Measurements from ENCODE around the gene KAZN. TPM values are rescaled to one million over a fixed set of nuclear protein-coding genes. Genes with fewer than 3 reads are reported as not detected.

The KAZN gene
- total RNA-seq, 3 donors from 2014 or later = 12.2 to 16.4 (median 16.2) TPM

DNA sequence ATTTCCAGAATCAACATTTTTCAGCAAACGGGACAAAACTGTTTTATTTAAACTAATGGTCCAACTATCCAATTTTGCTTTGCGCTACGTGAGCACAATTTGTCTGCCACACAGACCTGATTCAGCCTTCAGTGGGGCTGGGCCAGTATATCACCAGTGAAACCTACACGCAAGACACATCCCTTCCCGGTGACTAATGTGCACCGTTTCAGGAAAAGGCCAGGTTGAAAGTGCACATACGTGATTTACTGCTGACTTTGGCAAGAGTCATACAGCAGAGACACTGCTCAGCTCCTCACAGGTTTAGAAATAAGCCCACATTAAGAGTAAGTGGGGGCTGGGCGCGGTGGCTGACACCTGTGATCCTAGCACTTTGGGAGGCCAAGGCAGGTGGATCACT is 550.0 kb downstream of the KAZN start:
- intact Hi-C loops (cut with DNase I; ENCODE audit: low total_unique reads) = loop anchor here (2.0 to 10.0 kb wide), 2 partner anchors 16 to 1956 kb away; no protein-coding TSS in a partner anchor
- TF ChIP-seq CTCF (IDR thresholded peaks at IDR 0.05) (no peak), POLR2A (IDR thresholded peaks at IDR 0.05) (no peak), POLR2AphosphoS5 (IDR thresholded peaks at IDR 0.05) (no peak)
- Histone ChIP-seq H3K27me3 (no peaks in the 10 kb centered on the region), H3K4me3 (no peak overlapping the region), H3K9me3 (no peaks in the 10 kb centered on the region), H3K4me1 (no peaks in the 10 kb centered on the region), H3K27ac (no peak overlapping the region), H3K36me3 (no peaks in the 10 kb centered on the region)
- no peak for DNase-seq (ENCODE audit: low spot score in 2 of 2)

DNA sequence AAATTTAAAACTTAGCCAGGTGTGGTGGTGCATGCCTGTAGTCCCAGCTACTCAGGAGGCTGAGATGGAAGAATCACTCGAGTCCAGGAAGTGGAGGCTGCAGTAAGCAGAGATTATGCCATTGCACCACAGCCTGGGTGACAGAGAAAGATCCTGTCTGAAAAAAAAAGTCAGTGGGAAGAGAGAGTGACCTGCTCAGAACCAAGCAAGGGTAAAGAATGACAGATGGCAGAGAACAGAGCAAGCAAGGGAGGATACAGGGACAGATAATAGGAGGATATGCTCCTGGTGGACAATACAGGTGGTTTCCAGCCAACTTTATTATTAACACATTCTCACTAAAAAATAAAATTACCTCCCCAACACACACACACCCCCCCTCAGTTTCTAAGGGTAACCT is 550.5 kb downstream of the KAZN start:
- TF ChIP-seq POLR2A (IDR thresholded peaks at IDR 0.05) (no peak), CTCF (IDR thresholded peaks at IDR 0.05) (no peak), POLR2AphosphoS5 (IDR thresholded peaks at IDR 0.05) (no peak)
- Histone ChIP-seq H3K4me1 (no peaks in the 10 kb centered on the region), H3K27ac (no peak overlapping the region), H3K4me3 (no peak overlapping the region), H3K36me3 (no peaks in the 10 kb centered on the region), H3K27me3 (no peaks in the 10 kb centered on the region), H3K9me3 (no peaks in the 10 kb centered on the region)
- intact Hi-C loops (cut with DNase I; ENCODE audit: low total_unique reads) = loop anchor here (2.0 to 10.0 kb wide), 2 partner anchors 16 to 1956 kb away; no protein-coding TSS in a partner anchor
- no peak for DNase-seq (ENCODE audit: low spot score in 2 of 2)

DNA sequence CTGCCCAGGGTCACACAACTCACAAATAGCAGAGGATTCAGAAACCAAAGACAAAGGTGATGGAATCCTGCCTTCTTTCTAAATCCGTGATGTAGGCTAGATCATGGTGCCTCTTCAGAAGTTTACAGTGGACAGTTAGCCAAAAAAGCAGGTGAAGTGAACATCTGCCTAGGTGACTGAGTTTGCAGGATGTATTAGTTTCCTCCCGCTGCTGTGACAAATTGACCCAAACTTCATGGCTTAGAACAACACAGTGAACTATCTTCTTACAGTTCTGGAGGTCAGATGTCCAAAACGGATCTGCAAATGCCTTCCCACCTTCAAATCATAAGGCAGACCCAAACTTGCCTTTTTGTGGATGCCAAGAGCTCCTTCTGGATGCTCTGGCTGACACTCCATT is 551.9 kb downstream of the KAZN start:
- no peak for TF ChIP-seq POLR2AphosphoS5 (IDR thresholded peaks at IDR 0.05)
- TF ChIP-seq CTCF (IDR thresholded peaks at IDR 0.05) = no peak
- no peak for TF ChIP-seq POLR2A (IDR thresholded peaks at IDR 0.05)
- H3K4me3 ChIP-seq = no peak overlapping the region
- H3K27me3 ChIP-seq = no peaks in the 10 kb centered on the region
- H3K9me3 ChIP-seq = no peaks in the 10 kb centered on the region
- no peak overlapping the region for H3K27ac ChIP-seq
- H3K4me1 ChIP-seq = no peaks in the 10 kb centered on the region
- intact Hi-C loops (cut with DNase I; ENCODE audit: low total_unique reads) = no loop called here
- DNase-seq (ENCODE audit: low spot score in 2 of 2) = no peak
- H3K36me3 ChIP-seq = no peaks in the 10 kb centered on the region

- no peaks in the 10 kb centered on the region for H3K9me3 ChIP-seq
- no peak for DNase-seq (ENCODE audit: low spot score in 2 of 2)
- H3K4me3 ChIP-seq = no peak overlapping the region
- peak overlapping the region in 1 of 2 donors; percentile 91 for H3K27ac ChIP-seq
- no peaks in the 10 kb centered on the region for H3K4me1 ChIP-seq
- no peaks in the 10 kb centered on the region for H3K36me3 ChIP-seq
- no peak for TF ChIP-seq POLR2AphosphoS5 (IDR thresholded peaks at IDR 0.05)
- TF ChIP-seq POLR2A (IDR thresholded peaks at IDR 0.05) = no peak
- TF ChIP-seq CTCF (IDR thresholded peaks at IDR 0.05) = no peak
- intact Hi-C loops (cut with DNase I; ENCODE audit: low total_unique reads) = no loop called here
- H3K27me3 ChIP-seq = no peaks in the 10 kb centered on the region
Measured at GRCh38 chr1:15151377-15151806, 552.9 kb downstream of the KAZN start.

- H3K9me3 ChIP-seq = no peaks in the 10 kb centered on the region
- DNase-seq (ENCODE audit: low spot score in 2 of 2) = no peak
- H3K27ac ChIP-seq = peak overlapping the region; percentile 91 to 93
- no peak for TF ChIP-seq POLR2A (IDR thresholded peaks at IDR 0.05)
- TF ChIP-seq POLR2AphosphoS5 (IDR thresholded peaks at IDR 0.05) = no peak
- TF ChIP-seq CTCF (IDR thresholded peaks at IDR 0.05) = no peak
- H3K4me3 ChIP-seq = peak overlapping the region in 2 of 3 donors; percentile 85 to 96
- no peaks in the 10 kb centered on the region for H3K36me3 ChIP-seq
- H3K4me1 ChIP-seq = no peaks in the 10 kb centered on the region
- H3K27me3 ChIP-seq = no peaks in the 10 kb centered on the region
- intact Hi-C loops (cut with DNase I; ENCODE audit: low total_unique reads) = loop anchor here (2.0 kb wide), 1 partner anchor 53 kb away; no protein-coding TSS in a partner anchor
Measured at GRCh38 chr1:15151871-15152270, 553.4 kb downstream of the KAZN start.
